Ovary (tissue), 3 donors: ENCODE results near the gene ATXN1.

Experiments used
- POLR2A ChIP-seq: fragments of 450-650 bp; IDR thresholded peaks from one replicate; pipeline ENCODE4 v1.6.1; 2017; ENCODE audit warnings: antibody characterized with exemption, mild to moderate bottlenecking, moderate library complexity
- TF ChIP-seq, protein P1 (sequence below), 3 donors: fragments of 450-650 bp in 2 of 3; fragments of 200-600 bp in 1 of 3; IDR thresholded peaks; one replicate each; pipeline versions ENCODE4 v1.5.1 to v1.8.0; 2016 to 2022; ENCODE audit warnings: antibody characterized with exemption in 3 of 3, mild to moderate bottlenecking in 1 of 3
- donor health status: DM: no; HTN: no; CAD: no.

DNA sequence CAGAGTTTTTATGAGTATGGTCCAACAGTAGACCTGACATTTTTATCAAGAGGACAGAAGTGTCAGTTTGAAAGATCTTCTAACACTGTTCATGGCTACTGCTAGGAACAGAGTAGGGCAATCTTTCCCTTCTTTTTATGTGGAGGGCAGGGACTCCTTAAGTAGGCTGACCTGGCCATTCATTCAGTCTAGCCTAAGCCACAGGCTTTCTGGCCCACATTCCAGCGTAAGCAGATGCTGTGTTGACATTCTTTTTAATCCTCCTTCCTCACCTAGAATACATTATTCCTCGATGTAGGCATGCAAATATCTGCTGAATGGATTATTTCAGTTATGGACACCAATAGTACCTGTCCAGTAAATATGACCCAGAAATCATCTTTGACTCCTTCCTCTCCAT is 188.3 kb downstream of the ATXN1 start:
- TF ChIP-seq, protein P1, sequence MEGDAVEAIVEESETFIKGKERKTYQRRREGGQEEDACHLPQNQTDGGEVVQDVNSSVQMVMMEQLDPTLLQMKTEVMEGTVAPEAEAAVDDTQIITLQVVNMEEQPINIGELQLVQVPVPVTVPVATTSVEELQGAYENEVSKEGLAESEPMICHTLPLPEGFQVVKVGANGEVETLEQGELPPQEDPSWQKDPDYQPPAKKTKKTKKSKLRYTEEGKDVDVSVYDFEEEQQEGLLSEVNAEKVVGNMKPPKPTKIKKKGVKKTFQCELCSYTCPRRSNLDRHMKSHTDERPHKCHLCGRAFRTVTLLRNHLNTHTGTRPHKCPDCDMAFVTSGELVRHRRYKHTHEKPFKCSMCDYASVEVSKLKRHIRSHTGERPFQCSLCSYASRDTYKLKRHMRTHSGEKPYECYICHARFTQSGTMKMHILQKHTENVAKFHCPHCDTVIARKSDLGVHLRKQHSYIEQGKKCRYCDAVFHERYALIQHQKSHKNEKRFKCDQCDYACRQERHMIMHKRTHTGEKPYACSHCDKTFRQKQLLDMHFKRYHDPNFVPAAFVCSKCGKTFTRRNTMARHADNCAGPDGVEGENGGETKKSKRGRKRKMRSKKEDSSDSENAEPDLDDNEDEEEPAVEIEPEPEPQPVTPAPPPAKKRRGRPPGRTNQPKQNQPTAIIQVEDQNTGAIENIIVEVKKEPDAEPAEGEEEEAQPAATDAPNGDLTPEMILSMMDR (IDR thresholded peaks at IDR 0.05): no peak
- TF ChIP-seq POLR2A: no peak
